Measurements from ENCODE around the gene NCKAP5L.

Gene NCKAP5L

GRCh38 chr12:49741882-49742620 lies 86.2 kb downstream of the NCKAP5L start:
- H3K27me3 ChIP-seq (replicated peaks; ENCODE audit: control insufficient read depth, insufficient read depth, low read length, poor library complexity, severe bottlenecking), result no peaks in the 10 kb centered on the region
- peak; percentile 88 to 89 (median 88) for DNase-seq
- no peaks in the 10 kb centered on the region for H3K36me3 ChIP-seq (ENCODE audit: control insufficient read depth, insufficient read depth, low read length)
- peaks cover 29% of the 10 kb centered on the region for H3K4me1 ChIP-seq (ENCODE audit: control insufficient read depth, insufficient read depth, low read length, poor library complexity, severe bottlenecking)
- peak overlapping the region; percentile 99 for H3K27ac ChIP-seq (ENCODE audit: insufficient read depth, low read length, poor library complexity, severe bottlenecking)
- peak overlapping the region; percentile 81 for H3K4me3 ChIP-seq (ENCODE audit: insufficient read depth, low read depth, low read length, poor library complexity, severe bottlenecking)
- H3K9me3 ChIP-seq (ENCODE audit: control insufficient read depth, low read length), result no peaks in the 10 kb centered on the region
